NCI-H526 (cell line): ENCODE results near the gene KREMEN1.

ENCODE experiments used
- DNase-seq, 2 experiments: peaks; one replicate each; lab custom pipeline; 2025; lab: John Stamatoyannopoulos, UW

KREMEN1 gene

GRCh38 chr22:29128891-29129807 lies 56.3 kb downstream of the KREMEN1 start:
- DNase-seq = peak in 1 of 2 experiments; percentile 26

GRCh38 chr22:29129808-29130140 lies 56.9 kb downstream of the KREMEN1 start:
- no peak for DNase-seq

GRCh38 chr22:29130476-29130875 lies 57.6 kb downstream of the KREMEN1 start:
- DNase-seq = no peak

GRCh38 chr22:29133603-29134133 lies 60.8 kb downstream of the KREMEN1 start:
- no peak for DNase-seq

- no peak for DNase-seq
Observed at GRCh38 chr22:29134448-29134847, 61.6 kb downstream of the KREMEN1 start.

GRCh38 chr22:29136782-29137700 lies 64.2 kb downstream of the KREMEN1 start:
- no peak for DNase-seq

GRCh38 chr22:29138556-29139305 lies 65.9 kb downstream of the KREMEN1 start:
- DNase-seq = no peak

GRCh38 chr22:29139965-29140782 lies 67.3 kb downstream of the KREMEN1 start:
- DNase-seq = no peak

- DNase-seq = no peak
Observed at GRCh38 chr22:29141078-29141688, 68.3 kb downstream of the KREMEN1 start.

GRCh38 chr22:29142116-29142515 lies 69.3 kb downstream of the KREMEN1 start:
- no peak for DNase-seq

- DNase-seq = no peak
Observed at GRCh38 chr22:29143941-29144785, 71.3 kb downstream of the KREMEN1 start.

- no peak for DNase-seq
Observed at GRCh38 chr22:29144786-29145160, 71.9 kb downstream of the KREMEN1 start.

- DNase-seq = no peak
Observed at GRCh38 chr22:29145321-29146072, 72.7 kb downstream of the KREMEN1 start.

GRCh38 chr22:29146091-29146560 lies 73.3 kb downstream of the KREMEN1 start:
- no peak for DNase-seq

- DNase-seq = no peak
Observed at GRCh38 chr22:29146771-29147170, 73.9 kb downstream of the KREMEN1 start.

- DNase-seq = no peak
Observed at GRCh38 chr22:29147331-29147899, 74.6 kb downstream of the KREMEN1 start.

GRCh38 chr22:29148036-29148435 lies 75.2 kb downstream of the KREMEN1 start:
- no peak for DNase-seq

- DNase-seq = no peak
Observed at GRCh38 chr22:29148826-29149225, 76.0 kb downstream of the KREMEN1 start.
